Inflammatory macrophage treated with lipopolysaccharide for 4 hours (primary cell): ENCODE data around the gene PDE6B.
"Not testable (repeated sequence)": the region's sequence is repeated elsewhere in the genome, so short reads cannot be mapped to it uniquely, and the experiment has no call there.

Experiments used
- DNase-seq: peaks from one replicate; pipeline ENCODE4 v3.0.0-alpha.2; 2020

PDE6B gene

GRCh38 chr4:624705-625590 lies at the start of gene PDE6B:
Gene PDE6B (plus strand): TSS chr4:625573. CDS start chr4:625627, 54 bp downstream.
- no peak for DNase-seq

- DNase-seq, result no peak
Measured at GRCh38 chr4:576245-576821, 49.0 kb upstream of the PDE6B start, which contains the start of gene TMEM271. Gene TMEM271 (minus strand): TSS chr4:576295. CDS start chr4:576062, 233 bp downstream.

GRCh38 chr4:576991-577498 lies 48.3 kb upstream of the PDE6B start:
- DNase-seq, result no peak

GRCh38 chr4:577499-578450 lies 47.6 kb upstream of the PDE6B start:
- DNase-seq, result no peak

- no peak for DNase-seq
Measured at GRCh38 chr4:578451-579443, 46.6 kb upstream of the PDE6B start.

DNA sequence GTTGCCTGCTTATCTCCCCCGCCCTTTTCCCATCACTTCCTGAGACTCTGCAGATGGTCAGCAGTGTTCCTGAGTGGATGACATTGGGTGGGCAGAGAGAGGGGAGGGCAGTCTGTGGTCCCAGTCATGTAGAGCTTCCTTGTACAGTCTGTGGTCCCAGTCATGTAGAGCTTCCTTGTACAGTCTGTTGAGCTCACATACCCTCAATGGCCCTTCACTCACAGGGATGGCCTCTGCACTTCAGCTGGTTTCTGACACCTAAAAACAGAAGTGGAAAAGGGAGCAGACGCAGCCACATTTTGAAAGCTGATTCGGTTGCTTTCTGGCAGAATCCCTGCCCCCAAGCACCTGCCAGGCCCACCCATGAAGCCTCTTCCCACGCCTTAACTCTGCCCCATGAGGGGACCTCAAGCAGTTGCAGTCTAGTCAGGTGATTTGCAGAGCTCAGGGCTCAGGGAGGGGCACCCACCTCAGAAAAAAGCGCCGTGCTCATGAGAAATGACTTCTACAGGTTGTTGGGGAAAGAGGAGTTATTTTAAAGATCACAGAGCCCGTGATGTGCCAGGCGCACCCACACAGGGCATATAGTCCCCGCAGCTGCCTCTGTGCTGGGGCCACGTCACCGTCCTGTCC lies 45.7 kb upstream of the PDE6B start:
- DNase-seq, result no peak

GRCh38 chr4:581181-581580 lies 44.2 kb upstream of the PDE6B start:
- DNase-seq, result no peak

- no peak for DNase-seq
Measured at GRCh38 chr4:581753-582361, 43.5 kb upstream of the PDE6B start.

DNA sequence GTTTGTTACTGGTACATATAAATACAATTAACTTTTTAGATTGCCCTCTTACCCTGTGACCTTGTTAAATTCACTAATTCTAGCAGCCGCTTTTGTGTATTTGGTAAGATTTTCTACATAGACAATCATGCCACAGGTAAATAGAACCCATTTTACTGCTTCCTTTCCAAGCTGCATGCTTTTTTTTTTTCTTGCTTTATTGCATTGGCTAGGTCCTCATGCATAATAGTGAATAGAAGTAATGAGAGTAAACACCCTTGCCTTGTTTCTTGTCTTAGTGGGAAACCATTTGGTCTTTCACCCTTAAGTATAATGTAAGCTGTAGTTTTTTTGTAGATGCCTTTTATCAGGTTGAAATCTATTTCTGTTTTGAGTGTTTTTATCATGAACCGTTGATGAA lies 41.6 kb upstream of the PDE6B start:
- DNase-seq, result no peak

GRCh38 chr4:587671-588350 lies 37.6 kb upstream of the PDE6B start:
- no peak for DNase-seq

GRCh38 chr4:588351-588849 lies 37.0 kb upstream of the PDE6B start:
- DNase-seq, result no peak

DNA sequence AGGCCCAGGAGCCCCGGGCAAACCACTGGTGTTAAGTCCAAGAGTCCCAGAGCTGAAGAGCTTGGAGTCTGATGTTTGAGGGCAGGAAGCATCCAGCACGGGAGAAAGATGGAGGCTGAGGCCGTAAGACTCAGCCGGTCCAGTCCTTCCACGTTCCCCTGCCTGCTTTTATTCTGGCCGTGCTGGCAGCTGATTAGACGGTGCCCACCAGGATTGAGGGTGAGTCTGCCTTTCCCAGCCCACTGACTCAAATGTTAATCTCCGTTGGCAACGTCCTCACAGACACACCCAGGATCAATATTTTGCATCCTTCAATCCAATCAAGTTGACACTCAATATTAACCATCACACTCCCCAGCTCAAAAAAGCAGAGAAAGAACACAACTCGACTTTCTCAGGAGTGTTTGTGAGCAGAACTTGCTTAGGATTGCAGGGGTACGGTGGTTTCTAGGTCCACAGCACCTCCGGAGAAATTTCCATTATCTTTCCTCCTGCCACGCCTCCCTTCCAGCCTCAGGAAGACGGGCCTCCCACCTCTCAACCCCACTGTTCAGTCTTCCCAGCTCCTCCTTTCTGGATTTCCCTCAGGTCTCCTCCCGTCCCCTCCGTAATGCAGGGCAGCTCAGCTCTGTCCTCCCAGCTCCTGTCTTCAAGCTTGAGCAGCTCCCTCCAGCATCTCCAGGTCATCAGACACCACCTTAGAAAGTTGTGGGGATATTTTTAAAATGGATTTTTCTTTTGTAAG lies 36.0 kb upstream of the PDE6B start:
- DNase-seq, result no peak

- no peak for DNase-seq
Measured at GRCh38 chr4:590313-590841, 35.0 kb upstream of the PDE6B start.

- not testable (repeated sequence) for DNase-seq
Measured at GRCh38 chr4:592178-592577, 33.2 kb upstream of the PDE6B start.

DNA sequence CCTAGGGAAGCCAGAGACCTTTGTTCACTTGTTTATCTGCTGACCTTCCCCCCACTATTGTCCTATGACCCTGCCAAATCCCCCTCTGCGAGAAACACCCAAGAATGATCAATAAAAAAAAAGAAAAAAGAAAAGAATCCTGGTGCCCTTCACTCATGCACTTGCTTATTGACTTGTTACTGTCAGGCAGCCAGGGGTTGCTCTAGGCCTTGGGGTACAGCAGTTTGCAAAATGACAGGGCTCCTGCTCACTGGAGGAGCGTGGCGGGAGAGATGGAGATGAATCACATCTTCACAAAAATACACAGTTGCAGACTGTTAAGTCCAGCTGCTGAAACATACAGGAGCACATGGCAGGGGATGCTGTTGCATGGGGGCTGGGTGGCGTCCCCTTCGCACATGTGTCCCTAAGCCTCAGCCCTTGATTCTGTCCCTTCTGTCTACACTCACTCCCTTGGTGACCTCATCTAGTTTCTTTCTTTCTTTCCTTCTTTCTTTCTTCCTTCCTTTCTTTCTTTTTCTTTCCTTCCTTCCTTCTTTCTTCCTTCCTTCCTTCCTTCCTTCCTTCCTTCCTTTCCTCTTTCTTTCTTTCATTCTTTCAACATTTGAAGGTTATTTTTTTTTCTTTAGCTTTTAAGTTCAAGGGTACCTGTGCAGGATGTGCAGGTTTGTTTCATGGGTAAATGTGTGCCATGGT lies 32.4 kb upstream of the PDE6B start:
- no peak for DNase-seq

- DNase-seq, result no peak
Measured at GRCh38 chr4:598925-599324, 26.4 kb upstream of the PDE6B start.

- no peak for DNase-seq
Measured at GRCh38 chr4:600166-600565, 25.2 kb upstream of the PDE6B start.

DNA sequence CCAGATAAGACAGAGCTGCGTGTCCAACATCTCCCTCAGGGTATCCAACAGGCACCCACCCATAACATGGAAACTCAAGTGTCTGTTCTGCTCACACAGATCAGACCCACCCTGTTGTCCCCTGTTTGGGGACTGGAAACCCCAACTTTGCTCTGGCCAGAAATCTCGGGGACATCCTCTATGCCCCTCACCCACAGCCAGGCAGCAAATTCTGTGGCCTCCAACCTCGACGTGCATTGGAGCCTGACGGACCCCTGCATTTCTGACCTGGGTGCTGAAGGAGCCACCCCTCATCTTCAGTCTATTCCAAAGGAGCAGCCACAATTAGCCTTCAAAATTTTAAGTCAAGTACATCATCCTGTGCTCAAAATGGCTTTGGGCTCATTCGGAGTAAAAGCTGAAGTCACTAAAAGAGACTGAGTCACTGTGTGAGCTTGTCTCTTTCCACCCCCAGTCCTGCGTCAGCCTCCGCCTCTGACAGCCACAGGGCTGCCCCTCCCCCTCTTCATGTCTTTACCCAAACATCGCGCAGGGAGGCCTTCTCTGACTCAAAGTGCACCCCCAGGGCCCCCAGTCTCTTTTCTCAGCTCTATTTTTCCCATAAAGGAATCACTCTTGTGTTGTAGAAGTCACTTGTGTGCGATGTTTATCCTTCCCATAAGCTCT lies 24.4 kb upstream of the PDE6B start:
- DNase-seq, result no peak
